SKM-1 (cell line): Measurements from ENCODE around the gene RHOG.

Experiments used
- DNase-seq: peaks from one replicate; lab custom pipeline; 2025; ENCODE audit not compliant: unreplicated experiment; lab: John Stamatoyannopoulos, UW

Gene RHOG

DNA sequence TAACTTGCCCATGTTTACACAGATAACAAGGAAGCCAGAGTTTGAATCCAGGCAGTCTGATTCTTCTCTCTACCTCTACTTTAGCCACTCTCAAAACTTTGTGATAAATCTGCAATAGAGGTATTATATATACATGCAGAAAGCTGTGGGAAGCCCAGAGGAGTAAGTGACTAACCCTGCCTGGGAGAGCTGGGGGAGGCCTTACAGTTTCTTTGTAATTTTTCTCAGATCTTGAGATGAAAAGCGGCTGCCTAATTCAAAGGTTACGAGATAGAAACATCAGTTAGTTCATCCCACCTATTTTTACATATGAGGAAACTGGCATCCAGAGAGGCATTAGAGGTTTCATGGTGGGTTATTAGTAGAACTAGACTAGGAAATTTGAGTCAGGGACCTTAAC, 19.6 kb upstream of the RHOG start:
- no peak for DNase-seq

DNA sequence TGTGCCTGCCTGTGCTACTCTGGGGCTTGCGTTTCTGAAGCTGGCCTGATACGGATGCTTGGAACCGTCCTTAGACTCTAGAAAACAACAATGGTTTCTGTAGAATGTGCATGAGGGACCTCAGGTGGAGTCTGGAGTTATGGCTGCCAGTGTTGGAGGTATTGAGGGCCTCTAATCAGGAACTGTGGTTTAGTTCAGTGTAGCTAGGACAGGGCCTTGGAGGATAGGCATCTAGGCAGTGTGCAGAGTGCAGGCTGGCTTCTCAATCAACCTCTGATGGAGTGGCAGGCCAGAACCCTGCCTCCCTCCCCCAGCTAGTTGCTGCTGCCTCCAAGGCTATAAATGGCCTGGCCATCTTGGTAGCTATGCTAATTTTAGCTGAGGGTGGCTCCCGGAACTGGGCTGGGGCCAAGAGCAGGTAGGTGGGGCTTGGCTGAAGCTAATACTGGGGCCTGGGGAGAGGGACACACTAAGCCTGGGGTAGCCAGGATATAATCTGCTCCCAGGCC, 18.7 kb upstream of the RHOG start:
- DNase-seq: no peak

DNA sequence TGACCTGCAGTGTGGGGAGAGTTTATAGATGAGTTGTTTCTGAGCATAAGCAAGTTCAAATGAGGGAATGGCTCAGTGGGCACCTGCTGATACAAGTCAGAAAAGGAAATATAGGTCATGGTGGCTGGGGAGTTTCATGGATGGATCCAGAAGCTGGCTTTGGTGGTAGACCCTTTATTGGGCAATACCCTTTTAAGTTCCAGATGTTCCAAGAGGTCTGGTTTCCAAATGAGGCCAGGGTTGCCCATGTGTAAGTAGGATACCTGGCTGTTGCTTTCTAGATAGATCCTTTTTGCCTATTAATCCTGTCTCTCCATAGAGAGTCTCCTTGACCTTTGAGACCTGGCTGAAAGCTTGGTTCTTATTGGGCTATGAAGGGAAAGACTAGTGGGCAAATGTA, 16.9 kb upstream of the RHOG start:
- no peak for DNase-seq

DNA sequence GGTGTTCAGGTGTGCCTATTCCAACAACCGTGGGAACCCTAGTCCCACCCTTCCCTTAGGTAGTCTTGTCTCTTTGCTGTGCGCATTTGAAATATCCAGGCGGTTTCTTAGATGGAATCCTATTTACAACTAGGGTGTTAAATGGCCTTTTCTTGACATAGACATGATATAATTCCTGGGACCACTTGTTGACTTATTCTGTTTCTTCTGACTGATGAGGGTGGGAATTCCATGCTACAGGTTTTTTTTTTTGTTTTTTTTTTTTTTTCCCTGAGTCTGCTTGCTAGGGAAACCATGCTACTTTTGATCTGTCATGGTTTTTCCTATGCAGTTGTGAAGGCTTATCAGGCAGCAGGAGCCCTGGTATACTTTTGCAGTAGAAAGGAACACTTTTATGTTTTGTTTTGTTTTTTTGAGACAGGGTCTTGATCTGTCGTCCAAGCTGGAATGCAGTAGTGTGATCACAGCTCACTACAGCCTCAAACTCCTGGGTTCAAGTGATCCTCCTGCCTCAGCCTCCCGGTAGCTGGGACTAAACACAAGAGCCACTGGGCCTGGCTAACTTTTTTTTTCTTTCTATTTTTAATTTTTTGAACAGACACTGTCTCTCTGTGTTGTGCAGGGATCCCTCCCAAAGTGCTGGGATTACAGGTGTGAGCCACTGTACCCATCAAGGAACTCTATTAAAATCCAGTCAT, 16.2 kb upstream of the RHOG start:
- DNase-seq: no peak

DNA sequence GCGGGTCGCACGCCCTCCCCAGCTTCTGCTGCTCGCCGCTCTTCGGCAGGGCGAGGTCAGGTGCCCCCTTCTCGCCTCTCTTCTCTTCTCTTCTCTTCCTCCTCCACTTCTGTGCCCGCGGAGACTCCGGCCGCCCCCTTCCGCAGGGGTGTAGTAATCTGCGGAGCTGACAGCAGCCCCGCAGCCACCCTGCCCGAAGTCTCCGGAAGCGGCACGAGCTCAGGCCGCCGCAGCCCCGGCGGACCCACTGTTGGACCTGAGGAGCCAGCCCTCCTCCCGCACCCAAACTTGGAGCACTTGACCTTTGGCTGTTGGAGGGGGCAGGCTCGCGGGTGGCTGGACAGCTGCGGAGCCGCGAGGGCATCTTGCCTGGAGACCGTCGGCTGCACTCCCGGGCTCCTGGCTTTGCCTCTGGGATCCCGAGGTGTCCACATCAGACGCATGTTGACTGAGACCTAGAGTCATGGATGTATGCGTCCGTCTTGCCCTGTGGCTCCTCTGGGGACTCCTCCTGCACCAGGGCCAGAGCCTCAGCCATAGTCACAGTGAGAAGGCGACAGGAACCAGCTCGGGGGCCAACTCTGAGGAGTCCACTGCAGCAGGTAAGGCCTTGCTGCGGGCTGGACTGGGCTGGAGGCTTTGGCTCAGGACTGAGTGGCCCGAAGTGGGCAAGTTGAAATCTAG, 15.2 kb upstream of the RHOG start:
- DNase-seq: no peak

DNA sequence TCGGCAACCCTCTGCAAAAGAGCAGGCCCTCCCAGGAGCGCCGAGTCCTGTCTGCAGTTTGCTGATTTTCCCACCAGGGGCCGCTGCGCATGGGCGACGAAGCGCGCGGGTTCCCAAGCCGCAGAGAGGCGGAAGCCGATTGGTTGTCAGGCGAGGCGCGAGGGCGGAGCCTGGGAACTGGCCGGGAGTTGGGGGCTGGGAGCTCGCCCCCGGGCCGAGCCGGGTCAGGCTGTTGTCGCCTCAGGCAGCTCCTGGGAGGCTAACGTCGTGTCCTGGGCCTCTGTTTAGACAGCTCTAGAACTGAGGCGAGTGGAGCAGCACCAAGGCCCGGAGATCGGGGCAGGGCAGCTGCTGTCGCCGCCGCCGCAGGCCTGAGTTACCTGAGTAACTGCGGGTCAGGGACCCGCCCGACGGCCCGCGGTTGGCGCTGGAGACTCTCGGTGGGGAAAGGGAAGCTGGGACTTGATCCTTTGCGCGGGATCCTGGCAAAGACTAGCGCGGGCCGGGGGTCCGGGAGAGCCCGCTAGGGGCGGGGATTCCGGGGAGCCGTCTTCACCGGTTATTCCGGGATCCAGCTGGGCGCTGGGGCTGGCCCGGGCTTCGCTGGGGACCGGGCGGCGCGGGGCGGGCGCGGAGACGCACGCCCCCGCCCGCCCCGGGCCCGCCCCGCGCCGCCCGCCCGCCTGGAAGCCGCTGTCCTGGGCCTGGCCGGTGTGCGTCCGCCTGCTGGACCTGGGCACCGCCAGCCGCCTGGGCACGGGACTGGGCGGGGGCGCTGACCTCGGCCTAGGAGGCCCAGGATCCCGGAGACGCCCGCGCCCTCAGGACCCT, 14.4 kb upstream of the RHOG start, which contains the start of gene STIM1:
STIM1 (plus strand) TSS at position 688 of the 831 bp plus-strand sequence. CDS start 607 bp downstream, outside the sequence.
- DNase-seq: peak; percentile 76

DNA sequence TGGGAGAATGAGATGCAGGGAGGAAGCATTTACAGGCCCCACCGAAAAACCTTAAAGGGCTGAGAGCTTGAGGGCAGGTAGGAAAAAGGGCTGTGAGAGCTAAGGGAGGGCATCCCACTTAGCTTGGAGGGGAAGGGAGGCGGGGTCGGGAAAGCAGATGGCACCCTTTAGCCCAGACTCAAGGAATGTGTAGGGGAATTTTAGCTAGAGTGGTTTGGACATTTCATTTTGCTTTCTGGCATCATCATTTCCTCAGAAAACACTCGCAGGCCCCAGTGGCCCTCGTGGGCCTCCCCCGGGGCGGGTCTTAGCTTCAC, 13.9 kb upstream of the RHOG start:
- DNase-seq: no peak

DNA sequence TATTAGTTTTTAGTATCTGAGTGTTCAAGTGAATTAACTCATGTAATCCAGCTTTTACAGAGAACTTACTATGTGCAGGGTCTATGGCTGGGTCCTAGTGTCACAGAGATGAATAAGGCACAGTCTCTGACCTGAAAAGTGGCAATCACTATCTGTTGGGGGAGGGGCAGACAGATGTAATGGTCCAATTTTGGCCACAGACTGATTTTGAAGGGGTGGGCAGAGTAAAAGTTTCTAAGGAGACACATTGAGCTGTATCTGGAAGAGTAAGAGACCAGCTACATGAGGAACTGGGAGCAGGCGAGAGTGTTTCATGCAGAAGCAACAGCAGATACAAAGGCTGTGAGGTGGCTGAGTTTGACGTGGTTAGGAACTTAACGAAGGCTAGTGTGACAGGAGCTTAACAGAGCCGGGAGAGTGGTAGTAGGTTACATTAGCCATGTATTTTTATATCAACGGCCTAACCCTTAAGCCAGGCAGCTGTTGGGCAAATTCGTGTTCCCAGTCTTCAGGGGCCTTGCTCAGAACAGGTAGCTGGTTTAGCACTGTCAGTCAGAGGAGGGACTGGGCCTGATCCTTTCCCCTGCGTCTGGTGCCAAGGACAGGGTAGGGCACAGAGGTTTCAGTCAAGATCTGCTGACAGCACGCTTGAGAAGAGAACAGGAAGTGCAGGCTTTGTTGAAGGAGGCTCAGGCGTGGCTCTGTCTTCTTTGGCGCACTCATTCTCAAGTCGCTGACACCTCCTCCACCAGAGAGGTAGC, 13.3 kb upstream of the RHOG start:
- DNase-seq: no peak

DNA sequence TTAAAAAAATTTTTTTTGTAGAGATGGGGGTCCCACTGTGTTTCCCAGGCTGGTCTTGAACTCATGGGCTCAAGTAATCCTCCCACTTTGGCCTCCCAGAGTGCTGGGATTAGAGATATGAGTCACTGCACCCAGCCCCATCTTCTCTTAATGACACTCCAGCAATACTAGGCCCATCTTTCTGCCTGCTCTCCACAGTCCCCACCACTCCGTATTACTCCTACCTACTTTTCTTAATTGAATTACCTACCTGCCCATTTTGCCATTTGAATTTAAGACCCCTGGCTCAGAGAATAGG, 12.7 kb upstream of the RHOG start:
- DNase-seq: no peak

DNA sequence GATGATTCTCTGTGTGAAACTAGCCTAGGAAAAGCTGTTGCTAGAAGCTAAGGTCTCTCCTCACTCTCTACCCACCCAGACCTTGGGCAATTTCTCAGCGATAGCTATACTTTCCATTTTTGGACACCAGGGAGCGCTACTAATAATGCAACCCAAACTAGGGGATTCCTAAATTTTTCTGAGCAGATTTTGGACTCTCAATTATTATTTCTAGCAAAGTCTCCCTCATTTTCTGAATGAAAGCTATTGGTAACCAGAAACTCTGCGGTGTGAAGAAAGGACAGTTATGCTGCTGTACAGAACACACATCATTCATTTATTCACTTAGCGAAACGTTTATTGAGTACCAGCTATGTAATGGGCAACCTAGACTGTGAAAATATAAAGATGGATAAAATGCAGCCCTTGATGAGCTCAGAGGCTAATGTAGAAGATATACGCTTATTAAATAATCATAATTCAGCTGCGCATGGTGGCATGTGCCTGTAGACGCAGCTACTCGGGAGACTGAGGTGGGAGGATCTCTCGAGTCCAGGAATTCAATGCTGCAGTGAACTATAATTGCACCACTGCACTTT, 8.6 kb upstream of the RHOG start:
- peak; percentile 76 for DNase-seq

DNA sequence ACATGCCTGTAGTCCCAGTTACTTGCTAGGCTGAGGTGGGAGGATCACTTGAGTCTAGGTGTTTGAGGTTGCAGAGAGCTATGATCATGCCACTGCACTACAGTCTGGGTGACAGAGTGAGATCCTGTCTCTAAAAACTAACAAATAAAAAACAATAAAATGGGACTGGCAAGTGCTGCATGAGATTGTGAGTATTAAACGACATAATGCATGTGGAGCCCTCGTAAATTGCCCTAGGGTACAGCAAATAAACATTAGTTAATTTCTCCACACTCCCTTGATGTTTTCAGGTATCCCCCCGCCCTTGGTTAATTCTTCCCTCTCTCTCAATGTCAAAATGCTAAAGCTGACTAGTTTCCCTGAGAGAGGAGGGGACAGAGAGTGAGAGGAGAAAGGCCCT, 4.9 kb upstream of the RHOG start:
- DNase-seq: no peak

DNA sequence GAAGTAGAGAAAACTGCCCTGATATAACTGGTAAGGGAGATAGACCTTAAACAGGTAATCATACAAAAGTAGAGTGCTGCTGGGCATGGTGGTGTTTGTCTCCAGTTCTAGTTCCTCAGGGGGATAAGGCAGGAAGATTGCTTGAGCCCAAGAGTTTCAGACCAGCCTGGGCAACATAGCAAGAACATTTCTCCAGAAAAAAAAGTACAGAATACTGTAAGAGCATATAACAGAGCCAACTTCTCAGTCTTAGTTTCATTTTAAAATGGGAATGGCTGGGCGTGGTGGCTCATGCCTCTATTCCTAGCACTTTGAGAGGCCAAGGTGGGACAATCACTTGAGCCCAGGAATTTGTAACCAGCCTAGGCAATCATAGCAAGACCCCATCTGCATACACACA, 4.5 kb upstream of the RHOG start:
- no peak for DNase-seq

DNA sequence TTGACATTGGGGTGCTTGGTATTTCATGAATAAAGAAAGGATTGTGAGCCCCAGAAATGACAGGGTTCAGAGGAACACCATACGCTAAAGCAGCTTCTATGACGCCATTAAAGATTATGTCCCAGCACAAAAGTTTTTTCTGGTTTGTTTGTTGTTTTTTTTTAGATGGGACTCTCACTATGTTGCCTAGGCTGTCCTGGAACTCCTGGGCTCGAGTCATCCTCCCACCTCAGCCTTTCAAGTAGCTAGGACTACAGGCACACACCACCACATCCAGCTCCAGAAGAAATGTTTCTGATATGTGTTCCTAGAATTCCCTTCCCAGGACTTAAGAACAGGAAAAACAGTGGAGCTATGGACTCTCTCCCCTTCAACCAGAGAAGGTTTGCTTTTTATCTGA, 2.6 kb upstream of the RHOG start:
- DNase-seq: no peak

DNA sequence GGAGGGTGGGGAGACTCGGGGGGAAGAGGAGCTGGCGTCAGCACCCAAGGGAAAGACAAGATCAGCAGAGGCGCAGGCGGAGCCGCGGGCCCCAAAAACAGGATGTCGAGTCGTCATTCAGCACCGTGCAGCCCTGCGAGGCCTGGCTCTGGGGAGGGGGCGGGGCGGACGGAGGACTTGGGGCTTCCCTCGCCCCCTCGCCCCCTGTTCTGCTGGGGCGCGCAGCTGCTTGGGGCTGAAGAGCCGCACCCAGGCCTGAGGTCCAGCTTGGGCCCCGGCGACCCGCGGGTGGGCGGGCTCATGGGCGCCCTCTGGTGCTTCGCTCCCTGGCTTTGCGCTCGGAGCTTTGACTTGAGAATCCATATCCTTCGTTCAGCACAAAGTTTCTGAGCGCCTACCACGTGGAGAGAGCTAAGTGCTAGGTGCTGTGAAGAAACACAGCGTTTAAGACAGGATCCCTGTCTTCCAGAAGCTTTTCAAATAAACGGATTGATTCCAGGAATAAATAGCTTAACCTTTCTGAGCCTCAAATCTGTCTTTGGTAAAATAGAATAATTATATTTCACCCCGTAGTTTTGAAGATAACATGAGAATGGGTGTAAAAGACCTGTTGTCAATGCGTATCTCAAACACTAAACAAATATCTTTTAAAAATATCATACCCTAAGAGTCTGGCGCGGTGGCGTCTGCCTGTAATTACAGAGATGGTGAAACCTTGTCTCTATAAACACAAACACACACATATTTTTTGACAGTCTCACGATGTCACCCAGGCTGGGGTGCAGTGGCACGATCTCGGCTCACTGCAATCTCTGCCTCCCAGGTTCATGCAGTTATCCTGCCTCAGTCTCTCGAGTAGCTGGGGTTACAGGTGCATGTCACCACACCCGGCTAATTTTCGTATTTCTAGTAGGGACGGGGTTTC, 929 bp upstream of the RHOG start:
- DNase-seq: peak; percentile 78

DNA sequence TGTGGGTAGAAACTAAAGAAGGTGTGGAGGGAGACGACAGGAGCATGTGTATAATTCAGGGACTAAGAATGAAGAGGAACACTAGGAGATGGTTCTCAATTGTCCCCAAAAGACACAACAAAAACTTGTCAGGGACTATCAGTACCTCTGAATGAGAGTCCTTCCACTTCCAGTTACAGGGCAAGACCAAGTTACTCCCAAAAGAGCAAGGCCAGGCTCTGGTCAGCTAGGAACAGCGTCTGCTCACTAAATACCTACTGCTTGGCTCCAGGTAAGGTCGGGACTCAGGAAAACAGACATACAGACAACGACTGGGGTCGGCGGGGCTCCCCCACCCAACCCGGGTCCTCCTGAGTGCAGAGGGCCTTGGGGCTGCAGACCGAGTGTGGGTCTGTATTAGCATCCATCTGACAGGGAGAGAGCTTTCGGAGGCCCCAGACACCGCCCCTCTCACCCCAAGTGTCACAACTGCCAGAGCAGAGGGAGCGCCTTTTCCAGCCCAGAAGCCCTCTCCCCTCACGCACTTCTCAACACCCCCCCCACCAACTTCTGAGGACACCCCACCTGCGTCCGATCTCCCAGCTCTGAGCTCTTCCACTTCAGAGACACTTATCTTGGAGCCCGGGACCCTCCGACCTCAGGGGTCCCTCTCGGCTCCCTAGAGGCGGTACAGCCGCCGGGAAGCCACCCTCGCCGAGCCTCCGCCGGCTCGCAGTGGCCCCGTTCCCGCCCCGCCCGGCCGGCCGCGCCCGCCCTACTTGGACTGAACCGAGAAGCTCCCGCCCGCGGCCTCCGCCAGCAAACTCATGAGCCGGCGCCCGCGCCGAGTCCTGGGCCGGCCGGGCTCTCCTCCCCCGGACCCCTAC, 522 bp downstream of the RHOG start:
- DNase-seq: no peak

DNA sequence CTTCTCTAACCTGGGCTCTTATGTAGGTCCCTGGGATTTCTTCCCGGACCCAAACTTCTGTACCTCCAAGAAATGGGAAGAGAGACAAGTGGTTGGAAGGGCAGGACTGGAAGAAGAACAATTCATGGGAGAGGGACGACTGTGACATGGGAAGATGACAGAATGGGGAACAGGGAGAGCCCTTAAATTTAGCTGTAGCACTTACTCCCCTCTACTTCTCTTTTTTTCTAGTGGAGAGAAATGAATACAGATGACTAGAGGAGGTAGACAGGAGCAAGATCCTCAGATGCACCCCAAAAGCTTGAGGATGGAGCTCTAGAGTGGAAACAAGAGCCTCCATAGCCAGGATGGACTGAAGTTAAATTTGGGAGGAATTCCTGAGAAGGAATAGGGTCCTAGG, 2.3 kb downstream of the RHOG start:
- DNase-seq: no peak

DNA sequence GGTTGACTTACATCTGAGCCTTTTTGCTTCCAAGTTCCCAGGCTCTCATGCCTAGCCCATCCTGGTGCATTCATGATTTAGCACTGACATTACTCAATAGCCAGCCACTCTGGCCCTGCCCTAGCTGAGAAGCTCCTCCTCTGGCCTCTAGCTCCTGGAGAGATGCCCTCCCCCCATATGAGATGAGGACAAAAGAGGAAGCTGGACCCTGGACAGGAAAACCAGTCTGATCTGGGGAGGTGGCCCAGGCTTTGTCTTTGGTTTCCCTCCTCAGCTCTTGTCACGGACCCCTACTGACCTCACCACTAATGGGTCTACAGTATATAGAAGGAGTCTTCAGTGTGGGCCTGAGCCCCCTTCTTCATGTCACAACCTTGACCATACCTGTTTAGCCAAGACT, 3.0 kb downstream of the RHOG start:
- DNase-seq: peak; percentile 94

DNA sequence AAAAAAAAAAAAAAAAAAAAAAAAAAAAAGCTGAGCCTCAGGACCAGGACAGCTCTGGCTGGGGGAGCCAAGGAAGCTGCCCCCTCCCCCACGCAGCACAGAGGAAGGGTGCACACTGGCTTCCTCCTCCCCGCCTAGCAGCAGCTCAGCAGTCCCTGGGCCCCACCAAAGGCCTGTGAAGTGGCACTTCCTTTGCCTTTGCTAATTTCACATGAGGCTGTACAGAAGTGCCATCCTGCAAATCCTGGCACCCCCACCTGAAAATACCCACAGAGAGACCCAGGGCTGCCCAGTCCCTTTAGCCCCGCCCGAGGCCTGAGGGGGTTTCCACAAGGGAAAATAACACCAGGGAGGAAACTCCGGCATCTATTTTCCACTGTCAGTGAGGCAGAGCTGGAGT, 3.9 kb downstream of the RHOG start:
- peak; percentile 56 for DNase-seq

DNA sequence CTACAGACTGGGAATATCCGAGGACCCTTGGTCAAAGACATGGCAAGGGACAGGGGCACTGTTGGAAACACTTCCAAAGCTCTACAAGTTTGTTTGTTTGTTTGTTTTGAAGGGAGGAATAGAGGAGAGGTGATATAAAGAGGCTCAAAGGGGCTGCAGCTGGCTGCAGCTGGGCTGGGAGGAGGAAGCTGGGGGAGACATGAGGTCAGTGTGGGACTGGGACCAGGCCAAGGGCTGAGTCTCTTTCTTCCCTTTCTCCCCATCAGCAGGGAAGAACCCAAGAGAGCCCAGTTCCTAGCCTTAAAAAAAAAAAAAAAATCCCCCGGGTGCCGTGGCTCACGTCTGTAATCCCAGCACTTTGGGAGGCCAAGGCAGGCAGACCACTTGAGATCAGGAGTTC, 5.0 kb downstream of the RHOG start:
- DNase-seq: no peak
